Kidney (tissue), 14 donors: ENCODE results near the gene RDH13. TPM values are rescaled to one million over a fixed set of nuclear protein-coding genes. Genes with fewer than 3 reads are reported as not detected.
"Not testable (repeated sequence)": the region's sequence is repeated elsewhere in the genome, so short reads cannot be mapped to it uniquely, and the experiment has no call there.

Experiments used
- DNase-seq, 5 donors: peaks; one replicate each; pipeline ENCODE4 v3.0.0-alpha.2; 2013 to 2020
- FAIRE-seq: peaks from 2 replicates; lab custom pipeline; 2012; peaks lifted over from hg19 to GRCh38; lab: Jason Lieb, UNC
- H3K27ac ChIP-seq, 2 donors: one replicate each; pipeline ENCODE4 v1.7.0; 2013; ENCODE audit warnings: low read depth in 2 of 2, low read length in 2 of 2, inconsistent platforms in 1 of 2
- H3K27me3 ChIP-seq: one replicate; pipeline ENCODE4 v1.7.1; 2013; ENCODE audit warnings: low read length, inconsistent platforms; ENCODE audit not compliant: control insufficient read depth, insufficient read depth
- H3K36me3 ChIP-seq, 3 donors: one replicate each; pipeline versions ENCODE4 v1.7.0 to v1.7.1; 2013; ENCODE audit warnings: low read length in 3 of 3, control low read depth in 1 of 3, inconsistent platforms in 1 of 3; ENCODE audit not compliant: insufficient read depth in 3 of 3, control insufficient read depth in 2 of 3
- H3K4me1 ChIP-seq, 3 donors: one replicate each; pipeline versions ENCODE4 v1.7.0 to v1.7.1; 2013; ENCODE audit warnings: low read length in 3 of 3, inconsistent platforms in 1 of 3, low read depth in 1 of 3; ENCODE audit not compliant: control insufficient read depth in 2 of 3, insufficient read depth in 2 of 3
- H3K4me3 ChIP-seq, 3 donors: one replicate each; pipeline versions ENCODE4 v1.7.0 to v1.8.1; 2013; ENCODE audit warnings: low read length in 3 of 3, control low read depth in 1 of 3, inconsistent platforms in 1 of 3
- H3K9ac ChIP-seq, 3 donors: one replicate each; pipeline versions ENCODE4 v1.7.0 to v1.7.1; 2013; ENCODE audit warnings: low read length in 3 of 3, control low read depth in 1 of 3, inconsistent platforms in 1 of 3
- H3K9me3 ChIP-seq, 3 donors: one replicate each; pipeline versions ENCODE4 v1.7.0 to v1.7.1; 2013; ENCODE audit warnings: low read length in 3 of 3, control low read depth in 1 of 3, inconsistent platforms in 1 of 3; ENCODE audit not compliant: control insufficient read depth in 2 of 3, insufficient read depth in 1 of 3
- CTCF ChIP-seq: IDR thresholded peaks from 3 replicates; pipeline ENCODE4 v1.5.1; 2012; ENCODE audit warnings: mild to moderate bottlenecking, moderate library complexity, borderline replicate concordance; ENCODE audit not compliant: insufficient read depth; ENCODE audit errors: extremely low read depth
- intact Hi-C: fragments of 100-400 bp; cut with DNase I; formaldehyde crosslinking; loops from one replicate; pipeline ENCODE4 v1.11.1; 2022
- polyA plus RNA-seq: library from polyadenylated mRNA; stranded (reverse); fragments of 350-450 nt; fragmentation: Illumina TruSeq; extraction: RNeasy Lipid Tissue Mini Kit (QIAGEN cat#74804); gene quantifications from one replicate; pipeline ENCODE4 v1.2.3, GENCODE V29; 2014; ENCODE audit warnings: low read depth, low replicate concordance; ENCODE audit not compliant: insufficient read depth
- total RNA-seq: library from RNA; stranded (reverse); fragmentation: NEBNext Ultra II Directional; extraction: Animal tissue kit (Norgen Biotek cat#: 25700); gene quantifications from one replicate; pipeline ENCODE4 v1.2.1, GENCODE V29; 2021
- donor health status: control.
- donor health status: control.
- donor health status: control.
- donor health status: control.
- donor health status: control.
- donor health status: DM: yes; HTN: yes; CAD: no.
- donor health status: Normal renal cell carcinoma (clear cell type).

RDH13 gene
- total and polyA plus RNA-seq, 2 donors from 2014 or later: 24.9 to 38.7 TPM

- no peak for FAIRE-seq
- H3K9me3 ChIP-seq: no peaks in the 10 kb centered on the region
- peak in 2 of 5 donors; percentile 60 to 83 for DNase-seq
- H3K4me1 ChIP-seq: peaks cover 0 to 3% (median 0%) of the 10 kb centered on the region in 3 donors
- no peak overlapping the region for H3K27ac ChIP-seq
- peaks cover 3% of the 10 kb centered on the region for H3K27me3 ChIP-seq
- H3K36me3 ChIP-seq: peaks cover 0 to 4% (median 0%) of the 10 kb centered on the region in 3 donors
- H3K4me3 ChIP-seq: peak overlapping the region; percentile 49 to 77 (median 69)
- intact Hi-C loops: no loop called here
- TF ChIP-seq CTCF: no peak
- H3K9ac ChIP-seq: peak overlapping the region in 1 of 3 donors; percentile 35
Measured at GRCh38 chr19:55063492-55063843, 520 bp upstream of the RDH13 start.

GRCh38 chr19:55060287-55060686 is 2.7 kb downstream of the RDH13 start:
- H3K4me3 ChIP-seq, H3K4me1 ChIP-seq, DNase-seq, FAIRE-seq, H3K9ac ChIP-seq, H3K27me3 ChIP-seq, intact Hi-C loops, H3K27ac ChIP-seq, H3K9me3 ChIP-seq: not testable (repeated sequence)
- H3K36me3 ChIP-seq: peaks cover 3 to 15% (median 9%) of the 10 kb centered on the region in 3 donors

GRCh38 chr19:55058781-55059610 is 4.0 kb downstream of the RDH13 start:
- TF ChIP-seq CTCF: no peak
- Histone ChIP-seq H3K27ac (no peak overlapping the region), H3K27me3 (no peaks in the 10 kb centered on the region), H3K36me3 (peaks cover 3 to 18% (median 12%) of the 10 kb centered on the region in 3 donors), H3K9me3 (no peaks in the 10 kb centered on the region), H3K9ac (no peak overlapping the region), H3K4me3 (no peak overlapping the region), H3K4me1 (peaks cover 0 to 3% (median 0%) of the 10 kb centered on the region in 3 donors)
- DNase-seq: no peak
- FAIRE-seq: no peak
- intact Hi-C loops: no loop called here

GRCh38 chr19:55056827-55057226 is 6.1 kb downstream of the RDH13 start:
- FAIRE-seq (no peak), DNase-seq (no peak)
- H3K9me3 ChIP-seq: no peaks in the 10 kb centered on the region
- TF ChIP-seq CTCF: no peak
- H3K27me3 ChIP-seq: no peaks in the 10 kb centered on the region
- H3K27ac ChIP-seq: no peak overlapping the region
- intact Hi-C loops: no loop called here
- no peak overlapping the region for H3K9ac ChIP-seq
- peaks cover 5 to 26% (median 20%) of the 10 kb centered on the region in 3 donors for H3K36me3 ChIP-seq
- H3K4me3 ChIP-seq: no peak overlapping the region
- peaks cover 0 to under 1% (median 0%) of the 10 kb centered on the region in 3 donors for H3K4me1 ChIP-seq
